Naive B cell (primary cell): Measurements from ENCODE around the gene SLC12A7. TPM values are rescaled to one million over a fixed set of nuclear protein-coding genes. Genes with fewer than 3 reads are reported as not detected.
"Not testable (repeated sequence)": the region's sequence is repeated elsewhere in the genome, so short reads cannot be mapped to it uniquely, and the experiment has no call there.

Experiments used
- ATAC-seq, 2 donors: fragments of 150-1000 bp; cut with Tn5 transposase; 2 replicates each; pipeline ENCODE4 v1.10.0; 2021; ENCODE audit warnings: low read depth in 2 of 2, mild to moderate bottlenecking in 2 of 2, moderate library complexity in 2 of 2
- DNase-seq: peaks from one replicate; pipeline ENCODE4 v3.0.0; 2022
- H3K27ac Mint-ChIP-seq, 6 donors: one replicate each; pipeline ENCODE4 v1.8.0; 2020 to 2022; ENCODE audit warnings: mild to moderate bottlenecking in 6 of 6, mixed read lengths in 6 of 6, moderate library complexity in 5 of 6, inconsistent platforms in 2 of 6
- H3K27me3 Mint-ChIP-seq, 3 donors: one replicate each; pipeline ENCODE4 v1.8.0; 2021 to 2022; ENCODE audit warnings: mixed read lengths in 3 of 3, mild to moderate bottlenecking in 1 of 3
- H3K36me3 Mint-ChIP-seq, 2 donors: one replicate each; pipeline ENCODE4 v1.8.0; 2020 to 2022; ENCODE audit warnings: mixed read lengths in 2 of 2, inconsistent platforms in 1 of 2, mild to moderate bottlenecking in 1 of 2
- H3K4me1 Mint-ChIP-seq, 3 donors: one replicate each; pipeline ENCODE4 v1.8.0; 2020 to 2022; ENCODE audit warnings: mixed read lengths in 3 of 3, inconsistent platforms in 1 of 3, mild to moderate bottlenecking in 1 of 3, moderate library complexity in 1 of 3
- H3K4me3 Mint-ChIP-seq, 8 donors: one replicate each; pipeline ENCODE4 v1.8.0; 2020 to 2022; ENCODE audit warnings: mild to moderate bottlenecking in 8 of 8, mixed read lengths in 8 of 8, moderate library complexity in 8 of 8, inconsistent platforms in 2 of 8
- H3K9me3 Mint-ChIP-seq, 7 donors: one replicate each; pipeline ENCODE4 v1.8.0; 2020 to 2022; ENCODE audit warnings: mixed read lengths in 7 of 7, mild to moderate bottlenecking in 5 of 7, inconsistent platforms in 2 of 7, moderate library complexity in 1 of 7
- polyA plus RNA-seq, 6 donors: library from polyadenylated mRNA; unstranded; fragments of 300-500 nt; fragmentation: Illumina TruSeq; gene quantifications; one replicate each; pipeline ENCODE4 v1.2.3, GENCODE V29; 2021; ENCODE audit warnings: low read depth in 6 of 6

The SLC12A7 gene
- polyA plus RNA-seq, 6 donors from 2014 or later, result 1.9 to 15.6 (median 5.8) TPM

DNA sequence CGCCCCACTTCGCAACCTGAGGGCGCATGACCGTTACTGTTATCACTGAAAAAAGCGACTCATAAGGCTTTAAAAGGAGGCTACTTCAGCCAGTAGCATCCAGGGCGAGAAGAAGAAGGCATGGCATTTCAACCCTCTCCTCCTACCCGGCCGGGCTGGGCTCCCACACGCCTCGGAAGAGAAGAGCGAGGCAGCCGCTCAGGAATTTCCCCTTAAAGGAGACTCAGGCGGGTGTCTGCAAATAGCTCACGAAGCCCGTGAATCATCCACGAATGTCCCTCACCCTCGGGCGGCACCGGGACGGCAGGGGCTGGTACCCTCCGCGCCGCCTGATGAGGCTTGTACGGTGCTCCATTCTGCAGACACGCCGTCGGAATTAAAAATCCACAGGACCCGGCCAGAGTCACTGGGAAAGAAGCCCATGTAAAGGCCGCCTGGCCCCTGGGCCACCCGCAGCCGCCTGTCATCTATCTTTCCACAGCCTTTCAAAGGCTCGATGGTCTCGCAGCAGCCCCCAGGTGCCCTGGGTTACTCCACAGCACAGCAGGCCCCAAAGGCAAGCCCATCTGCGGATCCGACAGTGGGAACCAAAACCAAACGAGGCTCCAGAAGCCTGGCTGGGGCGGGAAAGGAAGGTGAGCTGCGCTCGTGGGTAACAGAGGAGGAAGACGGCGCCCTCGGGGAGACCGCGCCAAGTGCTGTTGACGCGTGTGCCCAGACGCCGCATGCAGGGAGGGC is 11.8 kb downstream of the SLC12A7 start:
- no peak for ATAC-seq
- no peaks in the 10 kb centered on the region for H3K9me3 Mint-ChIP-seq
- H3K4me3 Mint-ChIP-seq, result no peak overlapping the region
- peaks cover 8 to 46% (median 26%) of the 10 kb centered on the region in 3 donors for H3K4me1 Mint-ChIP-seq
- peak overlapping the region in 2 of 6 donors; percentile 67 to 90 for H3K27ac Mint-ChIP-seq
- no peak for DNase-seq
- no peaks in the 10 kb centered on the region for H3K36me3 Mint-ChIP-seq
- H3K27me3 Mint-ChIP-seq, result no peaks in the 10 kb centered on the region

DNA sequence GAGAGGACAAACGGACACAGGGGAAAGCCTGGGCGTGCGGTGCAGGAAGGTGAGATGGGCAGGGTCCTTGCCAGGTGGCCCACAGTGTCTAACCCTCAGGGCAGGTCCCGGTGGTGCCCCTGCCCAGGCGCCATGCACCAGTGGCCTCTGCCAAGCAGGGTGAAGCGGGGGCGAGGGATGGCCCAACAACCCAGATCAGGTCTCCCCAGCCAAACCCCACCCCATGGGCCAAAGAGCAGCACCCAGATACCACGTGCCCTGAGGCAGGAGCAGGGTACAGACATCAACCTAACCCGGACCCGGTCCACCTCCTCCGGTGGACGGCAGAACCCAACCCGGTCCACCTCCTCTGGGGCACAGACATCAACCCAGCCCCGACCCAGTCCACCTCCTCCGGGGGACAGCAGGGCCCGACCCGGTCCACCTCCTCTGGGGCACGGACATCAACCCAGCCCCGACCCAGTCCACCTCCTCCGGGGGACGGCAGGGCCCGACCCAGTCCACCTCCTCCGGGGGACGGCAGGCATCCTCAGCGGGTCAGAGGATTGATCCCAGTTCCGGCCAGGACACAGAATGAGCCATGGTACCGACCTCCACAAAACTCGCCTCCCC is 12.8 kb downstream of the SLC12A7 start:
- H3K36me3 Mint-ChIP-seq, result no peaks in the 10 kb centered on the region
- ATAC-seq, result no peak
- H3K4me3 Mint-ChIP-seq, result peak overlapping the region in 1 of 8 donors; percentile 5
- H3K27ac Mint-ChIP-seq, result peak overlapping the region in 2 of 6 donors; percentile 72 to 95
- no peaks in the 10 kb centered on the region for H3K9me3 Mint-ChIP-seq
- no peak for DNase-seq
- peaks cover 6 to 36% (median 24%) of the 10 kb centered on the region in 3 donors for H3K4me1 Mint-ChIP-seq
- no peaks in the 10 kb centered on the region for H3K27me3 Mint-ChIP-seq

DNA sequence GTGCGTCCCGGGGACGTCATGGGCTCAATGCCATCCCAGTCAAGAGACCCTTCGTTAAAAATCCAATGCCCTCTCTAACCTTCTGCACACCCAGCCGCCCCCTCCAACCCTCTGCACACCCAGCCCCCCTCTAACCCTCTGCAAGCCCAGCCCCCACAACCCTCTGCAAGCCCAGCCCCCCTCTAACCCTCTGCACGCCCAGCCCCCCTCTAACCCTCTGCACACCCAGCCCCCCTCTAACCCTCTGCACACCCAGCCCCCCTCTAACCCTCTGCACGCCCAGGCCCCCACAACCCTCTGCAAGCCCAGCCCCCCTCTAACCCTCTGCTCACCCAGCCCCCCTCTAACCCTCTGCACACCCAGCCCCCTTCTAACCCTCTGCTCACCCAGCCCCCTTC is 13.9 kb downstream of the SLC12A7 start:
- not testable (repeated sequence) for H3K27ac Mint-ChIP-seq, H3K4me3 Mint-ChIP-seq, H3K9me3 Mint-ChIP-seq, ATAC-seq, H3K27me3 Mint-ChIP-seq, H3K36me3 Mint-ChIP-seq, DNase-seq
- H3K4me1 Mint-ChIP-seq, result peaks cover 0 to 25% (median 14%) of the 10 kb centered on the region in 3 donors

DNA sequence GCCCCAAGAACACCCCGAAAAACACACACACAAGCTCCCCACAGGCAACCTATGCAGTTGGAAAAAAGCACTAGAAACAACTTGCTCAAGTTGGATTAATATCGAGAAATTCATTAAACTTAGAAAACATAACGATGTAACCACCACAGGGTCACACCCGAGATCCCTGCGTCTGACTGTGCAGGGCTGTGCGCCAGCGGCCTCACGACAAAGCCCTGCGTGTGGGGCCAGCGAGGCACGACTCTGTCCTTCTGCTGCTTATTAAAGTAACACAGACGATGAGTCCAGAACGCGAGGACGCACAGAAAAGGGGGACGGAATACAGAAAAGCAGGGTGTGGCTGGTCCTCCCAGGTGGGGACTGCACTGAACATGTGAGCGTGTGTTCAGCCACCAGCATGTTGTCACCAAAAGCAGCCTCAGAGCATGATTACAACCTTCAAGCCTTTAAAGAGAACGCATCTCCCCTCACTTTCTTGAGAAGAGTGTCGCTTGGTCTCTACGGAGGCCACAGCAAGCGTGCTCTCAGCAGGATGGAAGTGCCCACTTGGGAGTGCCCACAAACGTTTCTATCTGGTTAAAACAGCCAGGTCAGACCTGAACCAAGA is 14.4 kb downstream of the SLC12A7 start:
- Mint-ChIP-seq H3K36me3 (no peaks in the 10 kb centered on the region), H3K9me3 (no peaks in the 10 kb centered on the region), H3K4me3 (no peak overlapping the region), H3K4me1 (peaks cover 0 to 23% (median 14%) of the 10 kb centered on the region in 3 donors), H3K27ac (peak overlapping the region in 2 of 6 donors; percentile 47 to 94), H3K27me3 (no peaks in the 10 kb centered on the region)
- DNase-seq (no peak), ATAC-seq (no peak)

DNA sequence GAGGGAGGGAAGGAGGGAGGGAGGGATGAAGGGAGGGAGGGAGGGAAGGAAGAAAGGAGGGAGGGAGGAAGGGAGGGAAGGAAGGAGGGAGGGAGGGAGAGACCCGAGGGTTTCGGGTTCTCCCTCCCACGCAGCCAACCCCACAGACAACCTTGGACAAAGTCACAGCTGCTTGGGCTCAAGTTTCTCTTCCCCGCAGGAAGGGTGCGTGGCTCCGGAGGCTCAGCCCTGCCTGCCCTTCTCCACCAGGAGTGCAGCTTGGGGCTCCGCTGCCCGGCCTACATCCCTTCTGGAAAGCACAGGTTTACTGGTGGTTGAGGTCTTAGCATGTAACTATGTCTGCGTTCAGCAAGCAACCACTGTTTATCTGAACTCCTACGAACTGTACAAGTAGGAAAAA is 15.0 kb downstream of the SLC12A7 start:
- no peak overlapping the region for H3K4me3 Mint-ChIP-seq
- peak overlapping the region in 1 of 6 donors; percentile 94 for H3K27ac Mint-ChIP-seq
- no peaks in the 10 kb centered on the region for H3K27me3 Mint-ChIP-seq
- H3K4me1 Mint-ChIP-seq, result peaks cover 0 to 16% (median 8%) of the 10 kb centered on the region in 3 donors
- ATAC-seq, result no peak
- DNase-seq, result no peak
- no peaks in the 10 kb centered on the region for H3K9me3 Mint-ChIP-seq
- H3K36me3 Mint-ChIP-seq, result no peaks in the 10 kb centered on the region

DNA sequence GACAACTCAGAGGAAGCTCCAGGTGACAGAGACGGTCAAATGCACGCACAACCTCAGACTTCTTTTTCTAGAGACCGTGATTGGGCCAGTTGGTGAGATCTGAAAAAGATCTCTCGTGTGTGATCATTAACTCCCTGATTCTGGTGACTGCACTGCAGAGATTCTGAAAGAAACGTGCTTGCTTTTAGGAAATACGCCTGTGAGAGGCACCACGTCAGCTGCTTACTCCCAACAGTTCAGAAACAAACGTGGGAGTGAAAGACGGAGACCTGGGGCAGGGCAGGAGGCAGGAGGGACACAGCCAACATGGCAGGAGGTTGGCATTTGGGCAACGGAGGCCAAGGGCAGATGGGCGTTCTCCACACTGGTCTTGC is 15.9 kb downstream of the SLC12A7 start:
- Mint-ChIP-seq H3K9me3 (no peaks in the 10 kb centered on the region), H3K36me3 (no peaks in the 10 kb centered on the region), H3K27me3 (no peaks in the 10 kb centered on the region), H3K27ac (peak overlapping the region in 1 of 6 donors; percentile 78), H3K4me1 (peaks cover 0 to 14% (median 6%) of the 10 kb centered on the region in 3 donors), H3K4me3 (no peak overlapping the region)
- DNase-seq (no peak), ATAC-seq (no peak)

DNA sequence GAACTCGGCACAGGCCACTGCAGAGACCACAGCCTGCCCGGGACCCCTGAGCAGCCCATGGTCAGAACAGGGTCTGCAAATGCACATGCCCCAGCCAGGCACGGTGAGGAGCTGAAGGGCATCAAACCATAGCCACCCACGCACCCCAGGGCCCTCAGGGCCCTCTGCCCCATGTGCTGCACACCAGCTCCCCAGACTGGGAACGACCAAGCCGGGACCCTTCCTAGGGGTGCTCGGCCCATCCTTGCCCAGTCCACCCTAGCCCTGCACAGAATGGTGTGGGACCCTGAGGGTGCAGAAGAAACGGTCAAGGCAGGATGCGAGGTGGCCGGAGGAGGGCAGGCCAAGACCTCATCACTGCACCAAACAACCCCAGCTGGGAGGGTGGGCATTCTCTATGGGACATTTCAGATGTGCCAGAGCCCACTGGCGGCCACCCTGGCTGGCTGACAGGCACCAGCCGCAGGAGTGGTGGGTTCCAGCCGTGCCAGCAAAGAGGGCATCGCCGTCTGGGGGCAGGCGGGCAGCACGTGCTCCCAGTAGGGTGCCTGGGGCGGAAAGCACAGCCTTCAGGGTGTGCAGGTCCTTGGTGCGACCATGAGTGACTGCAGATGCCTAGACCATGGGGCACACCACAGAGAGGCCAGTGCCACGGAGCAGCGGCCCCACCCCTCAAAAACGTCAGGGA is 16.4 kb downstream of the SLC12A7 start:
- peak overlapping the region in 2 of 6 donors; percentile 41 to 78 for H3K27ac Mint-ChIP-seq
- H3K4me1 Mint-ChIP-seq, result peaks cover 0 to 14% (median 6%) of the 10 kb centered on the region in 3 donors
- no peak overlapping the region for H3K4me3 Mint-ChIP-seq

DNA sequence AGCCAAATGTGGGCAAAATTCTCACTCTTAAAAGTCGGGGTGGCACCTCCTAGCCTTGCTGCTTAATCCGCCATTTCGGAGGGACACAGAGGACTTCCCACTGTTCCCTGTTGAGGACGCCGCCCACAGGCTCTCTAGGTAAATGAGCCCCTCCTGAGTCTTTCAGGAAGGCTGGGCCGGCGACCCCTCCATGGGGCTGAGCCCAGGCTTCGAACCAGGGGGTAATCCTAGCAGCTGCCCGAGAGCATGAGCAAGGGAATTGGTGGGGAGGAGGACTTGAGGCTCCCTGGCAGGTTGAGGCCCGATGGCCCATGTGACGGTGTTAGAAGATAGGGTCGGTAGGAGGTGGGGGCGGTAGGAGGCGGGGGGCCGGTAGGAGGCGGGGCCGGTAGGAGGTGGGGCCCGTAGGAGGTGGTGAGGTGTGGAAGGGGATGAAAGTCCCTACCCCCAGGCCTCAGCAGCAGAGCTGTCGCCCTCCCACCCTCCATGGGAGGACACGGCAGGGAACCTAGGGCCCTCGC is 17.1 kb downstream of the SLC12A7 start:
- Mint-ChIP-seq H3K4me1 (peaks cover 0 to 14% (median 6%) of the 10 kb centered on the region in 3 donors), H3K9me3 (no peaks in the 10 kb centered on the region), H3K27me3 (no peaks in the 10 kb centered on the region), H3K4me3 (no peak overlapping the region), H3K27ac (peak overlapping the region in 1 of 6 donors; percentile 12), H3K36me3 (no peaks in the 10 kb centered on the region)
- no peak for ATAC-seq
- DNase-seq, result no peak

More for the DNA sequence above, 16.4 kb downstream of the SLC12A7 start:
- ATAC-seq (no peak), DNase-seq (no peak)
- H3K9me3 Mint-ChIP-seq, result no peaks in the 10 kb centered on the region
- no peaks in the 10 kb centered on the region for H3K27me3 Mint-ChIP-seq
- H3K36me3 Mint-ChIP-seq, result no peaks in the 10 kb centered on the region

DNA sequence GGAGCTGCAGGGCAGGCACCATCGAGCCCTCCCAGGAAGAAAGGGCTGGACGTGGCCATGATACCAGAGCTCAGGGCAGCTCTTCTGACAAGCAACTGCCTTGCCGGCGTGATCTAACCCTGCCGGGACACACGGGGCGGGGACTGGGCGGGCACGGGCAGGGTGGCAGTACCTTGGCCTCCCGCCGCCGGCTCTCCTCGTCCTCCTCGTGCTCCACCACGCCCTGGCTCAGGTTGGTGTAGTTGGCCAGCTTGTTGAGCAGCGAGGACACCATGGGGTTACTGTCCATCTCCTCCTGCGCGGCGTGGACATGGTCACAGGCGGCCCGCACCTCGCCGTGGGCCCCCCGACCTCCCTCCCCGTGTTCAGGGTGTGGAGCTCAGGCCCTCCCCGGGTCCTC is 18.5 kb downstream of the SLC12A7 start:
- Mint-ChIP-seq H3K27me3 (no peaks in the 10 kb centered on the region), H3K27ac (no peak overlapping the region), H3K36me3 (no peaks in the 10 kb centered on the region), H3K4me1 (peaks cover 0 to 14% (median 10%) of the 10 kb centered on the region in 3 donors), H3K4me3 (no peak overlapping the region), H3K9me3 (no peaks in the 10 kb centered on the region)
- ATAC-seq (no peak), DNase-seq (no peak)

DNA sequence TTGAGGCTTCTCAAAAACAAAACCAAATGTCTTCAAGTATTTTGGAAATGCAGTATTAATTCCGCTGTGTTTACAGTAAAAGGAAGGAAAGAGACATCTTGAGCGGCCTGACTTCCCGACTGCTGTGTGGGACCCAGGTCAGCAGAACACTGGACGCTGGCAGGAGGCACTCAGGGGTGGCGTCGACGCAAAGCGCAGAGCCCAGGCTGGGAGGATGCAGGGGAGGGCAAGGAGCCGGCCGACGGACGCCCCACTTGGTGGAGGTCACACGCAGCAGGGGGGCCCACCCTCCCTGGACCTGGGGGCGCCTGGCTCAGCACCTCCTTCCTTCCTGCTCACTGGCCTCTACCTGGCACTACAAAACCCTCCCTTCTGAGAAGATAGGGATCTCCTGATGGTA is 19.7 kb downstream of the SLC12A7 start:
- Mint-ChIP-seq H3K4me1 (peaks cover 0 to 10% (median 8%) of the 10 kb centered on the region in 3 donors), H3K27me3 (no peaks in the 10 kb centered on the region), H3K9me3 (no peaks in the 10 kb centered on the region), H3K27ac (no peak overlapping the region), H3K4me3 (no peak overlapping the region), H3K36me3 (no peaks in the 10 kb centered on the region)
- no peak for DNase-seq
- ATAC-seq, result no peak

DNA sequence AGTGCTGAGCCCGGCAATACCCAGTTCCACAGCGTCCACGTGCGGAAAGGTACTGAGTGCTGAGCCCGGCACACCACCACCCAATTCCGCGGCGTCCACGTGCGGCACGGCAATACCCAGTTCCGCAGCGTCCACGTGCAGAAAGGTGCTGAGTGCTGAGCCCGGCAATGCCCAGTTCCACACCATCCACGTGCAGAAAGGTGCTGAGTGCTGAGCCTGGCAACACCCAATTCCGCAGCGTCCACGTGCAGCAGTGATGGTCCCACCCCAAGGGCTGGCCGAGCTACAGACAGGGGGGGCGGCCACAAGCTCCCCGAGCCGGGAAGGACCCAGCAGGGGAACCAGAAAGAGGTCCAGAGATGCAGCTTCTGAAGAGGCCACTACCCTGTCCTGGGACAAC is 20.2 kb downstream of the SLC12A7 start:
- Mint-ChIP-seq H3K27ac (peak overlapping the region in 1 of 6 donors; percentile 44), H3K4me1 (peaks cover 0 to 10% (median 6%) of the 10 kb centered on the region in 3 donors), H3K36me3 (no peaks in the 10 kb centered on the region), H3K27me3 (no peaks in the 10 kb centered on the region), H3K9me3 (no peaks in the 10 kb centered on the region), H3K4me3 (no peak overlapping the region)
- ATAC-seq, result no peak
- DNase-seq, result no peak

DNA sequence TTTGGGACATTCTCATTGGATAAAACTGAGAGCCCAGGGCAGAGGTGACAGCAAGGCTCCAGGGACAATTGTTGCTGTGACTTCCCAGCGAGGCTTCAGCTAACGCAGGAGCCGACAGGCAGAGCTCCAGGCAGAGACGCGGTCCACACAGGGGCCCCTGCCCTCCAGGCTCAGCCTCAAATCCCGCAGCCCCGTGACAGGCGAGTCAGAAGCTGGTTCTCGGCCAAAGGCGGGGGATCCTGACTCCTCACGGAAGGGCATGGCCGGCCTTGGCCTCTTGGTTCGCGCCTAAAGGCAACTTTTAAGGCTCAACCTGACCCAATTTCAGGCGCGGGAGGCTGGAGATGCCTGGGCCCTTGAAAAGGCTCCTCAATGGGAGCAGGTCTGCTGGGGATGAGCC is 21.3 kb downstream of the SLC12A7 start:
- peaks cover 0 to 6% (median under 1%) of the 10 kb centered on the region in 3 donors for H3K4me1 Mint-ChIP-seq
- no peaks in the 10 kb centered on the region for H3K27me3 Mint-ChIP-seq
- no peaks in the 10 kb centered on the region for H3K36me3 Mint-ChIP-seq
- no peak overlapping the region for H3K4me3 Mint-ChIP-seq
- no peaks in the 10 kb centered on the region for H3K9me3 Mint-ChIP-seq
- ATAC-seq, result no peak
- no peak for DNase-seq
- peak overlapping the region in 1 of 6 donors; percentile 30 for H3K27ac Mint-ChIP-seq

DNA sequence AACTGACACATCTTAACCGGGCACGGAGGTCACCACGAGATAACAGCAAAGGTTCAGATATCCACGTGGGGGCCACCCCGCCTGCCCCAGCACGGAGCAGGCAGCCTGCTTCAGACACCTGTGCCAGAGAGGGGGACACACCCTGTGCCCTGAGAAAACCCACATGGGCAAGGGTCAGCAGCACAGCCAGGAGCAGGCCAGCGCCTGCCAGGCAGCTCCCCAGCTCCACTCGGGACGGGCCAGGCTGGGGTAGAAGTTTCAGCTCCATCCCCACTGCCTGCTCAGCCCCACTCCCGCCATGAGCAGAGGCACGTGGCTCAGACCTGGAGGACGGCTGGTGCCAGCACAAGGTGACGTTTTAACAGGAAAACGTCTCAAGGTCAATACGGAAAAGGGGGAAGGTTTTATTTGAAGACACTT is 22.2 kb downstream of the SLC12A7 start:
- Mint-ChIP-seq H3K4me3 (no peak overlapping the region), H3K27ac (no peak overlapping the region), H3K9me3 (no peaks in the 10 kb centered on the region), H3K4me1 (peaks cover 0 to 6% (median 0%) of the 10 kb centered on the region in 3 donors), H3K27me3 (no peaks in the 10 kb centered on the region), H3K36me3 (no peaks in the 10 kb centered on the region)
- DNase-seq (no peak), ATAC-seq (no peak)
